HG03045 (cell line): ENCODE data around the gene PCDH8.
A peak's percentile ranks its signal among the peaks of the same experiment; 100 is the strongest.
"Not testable (repeated sequence)": the region's sequence is repeated elsewhere in the genome, so short reads cannot be mapped to it uniquely, and the experiment has no call there.

Experiments used
- ATAC-seq: cut with Tn5 transposase; IDR thresholded peaks from one replicate; pipeline ENCODE4 v1.9.1; 2021; ENCODE audit warnings: mild to moderate bottlenecking, moderate library complexity; ENCODE audit not compliant: unreplicated experiment

Gene PCDH8

DNA sequence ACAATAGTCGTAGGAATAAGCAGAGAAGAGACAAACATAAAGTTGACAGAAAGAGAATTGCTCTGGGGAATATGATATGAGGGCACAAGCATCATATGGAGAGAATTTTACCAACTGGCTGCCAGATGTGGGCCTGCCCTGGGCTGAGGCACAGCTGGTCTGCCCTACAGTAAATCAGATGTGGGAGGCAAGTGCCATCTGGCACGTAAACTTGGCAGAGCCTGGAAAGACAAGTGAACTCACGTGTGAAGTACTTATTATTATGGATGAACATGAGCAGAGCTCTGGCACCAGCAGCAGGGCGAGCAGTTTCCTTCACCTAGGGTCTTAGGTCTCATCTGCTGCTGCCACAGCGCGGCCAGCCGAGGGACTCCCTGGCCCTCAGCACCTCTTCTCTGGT lies 20.6 kb downstream of the PCDH8 start:
- no peak for ATAC-seq

DNA sequence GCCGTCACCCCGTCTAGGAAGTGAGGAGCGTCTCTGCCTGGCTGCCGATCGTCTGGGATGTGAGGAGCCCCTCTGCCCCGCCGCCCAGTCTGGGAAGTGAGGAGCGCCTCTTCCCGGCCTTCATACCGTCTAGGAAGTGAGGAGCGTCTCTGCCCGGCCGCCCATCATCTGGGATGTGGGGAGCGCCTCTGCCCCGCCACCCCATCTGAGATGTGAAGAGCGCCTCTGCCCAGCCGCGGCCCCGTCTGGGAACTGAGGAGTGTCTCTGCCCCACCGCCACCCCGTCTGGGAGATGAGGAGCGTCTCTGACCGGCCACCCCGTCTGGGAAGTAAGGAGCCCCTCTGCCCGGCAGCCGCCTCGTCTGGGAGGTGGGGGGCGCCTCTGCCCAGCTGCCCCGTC lies 30.6 kb downstream of the PCDH8 start:
- not testable (repeated sequence) for ATAC-seq

DNA sequence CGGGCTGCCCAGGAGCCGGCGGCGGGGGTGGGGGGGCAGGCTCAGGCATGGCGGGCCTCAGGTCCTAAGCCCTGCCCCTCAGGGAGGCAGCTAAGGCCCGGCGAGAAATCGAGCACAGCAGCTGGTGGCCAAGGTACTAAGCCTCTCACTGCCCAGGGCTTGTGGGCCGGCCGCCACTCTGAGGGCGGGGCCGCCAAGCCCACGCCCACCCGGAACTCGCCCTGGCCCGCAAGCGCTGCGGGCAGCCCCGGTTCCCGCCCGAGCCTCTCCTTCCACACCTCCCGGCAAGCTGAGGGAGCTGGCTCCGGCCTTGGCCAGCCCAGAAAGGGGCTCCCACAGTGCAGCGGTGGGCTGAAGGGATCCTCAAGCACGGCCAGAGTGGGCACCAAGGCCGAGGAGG lies 33.1 kb downstream of the PCDH8 start:
- ATAC-seq, result no peak

DNA sequence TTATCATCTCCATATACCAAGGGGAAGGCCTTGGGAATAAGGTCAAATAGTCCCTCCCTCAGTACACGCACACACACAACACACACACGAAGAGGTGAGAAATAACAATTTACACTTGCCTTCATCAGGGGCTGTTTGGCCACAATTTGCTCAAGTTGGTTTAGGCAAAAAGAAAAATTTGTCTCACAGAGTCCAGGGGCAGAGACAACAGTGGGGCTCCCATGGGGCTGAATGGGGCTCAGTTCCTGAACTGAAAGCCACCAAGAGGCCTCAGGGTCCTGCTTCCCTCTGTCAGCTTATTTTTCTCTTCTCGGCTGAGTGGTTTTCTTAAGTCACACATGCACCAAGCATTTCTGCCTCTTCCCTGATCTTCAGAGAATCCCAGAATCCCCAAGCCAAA lies 35.5 kb downstream of the PCDH8 start:
- no peak for ATAC-seq

DNA sequence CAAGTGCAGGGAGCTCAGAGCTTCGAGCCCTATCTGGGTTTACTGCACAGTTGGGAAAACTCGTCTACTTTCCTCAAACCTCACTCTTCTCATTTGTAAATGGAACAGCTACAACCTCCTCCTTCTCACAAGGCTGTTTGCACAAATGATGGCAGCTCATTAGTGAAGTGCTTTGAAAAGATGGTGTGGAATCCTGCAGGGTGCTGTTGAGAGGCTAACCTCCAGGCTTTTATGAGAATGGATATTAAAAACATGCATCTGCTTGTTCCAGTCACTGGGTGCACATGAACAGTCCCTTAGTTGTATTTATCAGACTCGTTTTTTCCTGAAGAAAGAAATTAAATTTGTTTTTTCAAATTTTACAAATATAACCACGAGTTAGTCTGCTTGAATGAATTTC lies 36.6 kb downstream of the PCDH8 start:
- ATAC-seq, result no peak

DNA sequence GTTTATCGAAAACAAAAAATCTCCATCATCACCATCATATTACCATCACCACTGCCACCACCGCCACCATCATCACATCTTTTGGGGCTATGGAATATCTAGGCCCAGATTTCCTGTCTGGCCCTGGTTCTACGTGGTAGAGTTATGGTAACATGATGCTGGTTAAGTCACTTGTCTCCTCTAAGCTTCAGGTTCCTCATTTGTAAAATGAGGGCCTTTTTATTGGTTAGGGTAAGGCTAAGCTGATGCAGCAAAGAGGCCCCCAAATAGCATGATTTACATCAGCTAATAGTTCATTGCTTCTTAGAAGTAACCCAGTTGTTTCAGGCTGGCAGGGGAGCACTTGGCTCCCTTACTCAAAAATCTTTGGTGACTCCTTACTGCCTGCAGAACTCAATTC lies 37.9 kb downstream of the PCDH8 start:
- ATAC-seq, result no peak

DNA sequence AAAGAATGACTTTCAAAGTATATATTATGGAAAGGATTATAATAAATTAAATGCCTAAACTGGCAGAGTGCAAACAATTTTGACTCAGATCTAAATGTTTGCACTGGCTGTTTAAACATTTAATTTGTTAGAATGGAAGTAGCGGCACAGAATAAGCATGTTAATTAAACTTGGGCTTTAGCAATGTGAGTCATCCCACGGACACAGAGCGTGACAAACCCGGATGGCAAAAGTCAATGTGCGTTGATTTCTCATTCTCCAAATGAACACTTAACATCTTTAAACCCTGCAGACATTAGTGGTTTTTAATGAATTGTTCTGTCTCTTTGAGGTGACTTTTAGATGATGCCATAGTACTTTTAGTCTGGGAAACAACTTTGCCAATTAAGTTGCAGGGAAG lies 38.4 kb downstream of the PCDH8 start:
- no peak for ATAC-seq

DNA sequence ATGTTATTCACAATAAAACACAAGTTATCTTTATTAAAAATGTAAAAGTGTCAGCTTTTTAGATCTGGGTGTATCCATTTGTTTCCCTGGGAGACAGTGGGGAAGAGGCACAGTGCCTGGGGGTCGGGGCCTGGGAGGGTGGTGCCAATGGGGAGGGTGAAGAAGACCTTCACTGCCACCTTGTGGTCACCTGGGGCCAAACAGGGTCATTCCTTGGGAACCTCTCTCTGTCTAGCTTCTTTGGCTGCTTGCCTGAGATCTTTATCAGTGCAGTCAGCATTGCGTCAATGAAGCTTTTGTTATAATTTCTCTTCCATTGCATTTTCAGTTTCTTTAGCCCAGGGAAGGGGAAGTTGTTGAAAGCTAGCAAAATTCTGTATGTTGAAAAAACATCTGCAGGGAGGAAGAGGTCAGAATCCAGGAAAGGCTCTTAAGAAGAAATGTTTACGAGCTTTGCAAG lies 39.1 kb downstream of the PCDH8 start:
- ATAC-seq, result peak; percentile 73

DNA sequence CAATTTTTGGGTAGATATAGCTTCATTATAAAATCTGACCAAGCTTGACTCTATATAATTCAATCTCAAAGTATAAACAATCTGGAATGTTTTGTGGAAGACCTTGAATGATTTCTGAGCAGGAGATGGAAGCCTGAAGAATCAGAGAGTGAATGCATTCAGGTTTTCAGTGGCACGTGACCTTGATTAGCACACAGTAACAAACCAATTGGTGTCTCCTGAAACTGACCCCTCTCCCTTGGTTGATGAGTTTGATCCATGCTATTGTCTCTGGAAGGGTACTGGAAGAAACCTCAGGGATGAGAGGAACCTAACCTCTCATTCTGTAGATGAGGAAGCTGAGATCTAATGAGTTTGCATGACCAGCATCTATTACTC lies 39.6 kb downstream of the PCDH8 start:
- ATAC-seq, result no peak

DNA sequence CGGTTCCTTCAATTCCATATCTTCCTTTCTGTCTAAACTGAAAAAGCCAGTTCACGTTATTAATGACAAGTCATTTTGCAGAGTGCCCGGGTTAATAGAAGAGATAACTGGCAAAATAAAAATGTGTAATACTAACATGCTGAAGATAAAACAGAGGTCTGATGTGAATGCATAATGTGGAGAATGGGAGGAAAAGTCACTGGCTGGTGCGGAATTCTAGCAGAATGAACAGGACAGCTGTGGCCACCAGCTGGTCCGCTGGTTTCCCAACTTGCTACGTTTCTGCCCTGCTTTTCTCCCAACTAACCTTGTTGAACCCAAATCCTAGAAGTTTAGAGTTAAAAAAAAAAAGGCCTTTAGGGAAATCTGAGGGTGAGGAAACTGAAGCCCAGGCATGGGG lies 42.4 kb downstream of the PCDH8 start:
- ATAC-seq, result no peak

DNA sequence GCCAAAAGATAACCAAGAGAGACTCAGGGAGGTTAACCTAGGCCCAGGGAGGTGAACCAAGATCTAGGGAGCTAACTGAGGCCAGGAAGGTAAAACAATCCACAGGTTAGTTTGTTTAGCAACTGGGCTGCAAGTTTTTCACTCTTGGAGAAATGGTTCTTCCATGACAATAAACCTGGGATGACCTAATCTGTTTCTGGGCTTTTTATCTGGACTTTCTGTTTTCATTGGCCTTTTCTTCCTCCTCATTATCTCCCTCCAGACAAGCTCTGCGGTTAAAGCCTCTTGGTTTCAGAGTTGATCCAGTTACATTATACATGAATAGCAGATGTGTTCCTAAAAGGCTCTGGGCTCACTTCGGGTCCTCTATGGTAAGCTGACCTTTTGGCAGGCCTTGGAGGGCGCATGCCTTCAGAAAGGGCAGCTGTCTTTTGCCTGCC lies 44.2 kb downstream of the PCDH8 start:
- ATAC-seq, result no peak

DNA sequence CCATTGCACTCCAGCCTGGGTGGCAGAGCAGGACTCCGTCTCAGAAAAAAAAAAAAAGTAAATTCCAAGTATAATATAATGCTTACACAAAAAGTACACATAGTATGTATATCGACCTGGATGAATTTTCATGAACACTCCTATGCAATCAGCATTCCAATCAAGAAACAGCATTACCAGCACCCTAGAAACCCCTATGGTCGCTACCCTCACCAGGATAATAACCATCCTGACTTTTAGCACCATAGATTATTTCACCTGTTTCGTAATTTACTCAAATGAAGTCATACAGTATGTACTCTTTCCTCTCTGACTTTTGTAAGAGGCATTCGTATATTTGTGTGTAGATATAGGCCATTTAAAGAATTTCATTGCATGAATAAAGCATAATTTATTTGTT lies 47.6 kb downstream of the PCDH8 start:
- ATAC-seq, result no peak

DNA sequence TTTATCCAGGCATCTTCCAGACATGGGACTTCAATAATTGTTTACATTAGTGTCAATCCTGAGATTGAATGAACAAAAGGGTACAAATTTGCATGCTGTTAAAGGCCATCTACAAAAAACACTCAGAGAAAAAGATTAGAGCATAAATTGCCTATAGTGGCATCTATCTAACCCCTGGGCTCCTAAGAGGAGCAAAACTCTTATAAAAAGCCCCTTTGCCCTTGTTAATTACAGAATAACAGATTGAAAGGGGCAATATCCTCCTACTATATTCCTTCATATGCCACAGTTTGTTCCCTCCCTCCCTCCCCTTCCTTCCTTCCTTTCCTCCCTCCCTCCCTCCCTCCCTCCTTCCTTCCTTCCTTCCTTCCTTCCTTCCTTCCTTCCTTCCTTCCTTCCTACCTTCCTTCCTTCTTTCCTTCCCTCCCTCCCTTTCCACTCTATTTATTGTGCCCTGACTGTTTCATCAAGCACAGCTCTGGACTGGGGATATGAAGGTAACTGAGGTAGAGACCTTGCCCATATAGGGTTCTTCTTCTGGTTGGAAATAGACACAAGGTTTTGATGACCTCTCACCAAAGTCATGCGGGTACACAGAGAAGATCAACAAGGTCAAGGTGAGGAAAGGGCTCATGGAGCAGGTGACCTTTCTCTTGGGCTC lies 49.5 kb downstream of the PCDH8 start:
- no peak for ATAC-seq

DNA sequence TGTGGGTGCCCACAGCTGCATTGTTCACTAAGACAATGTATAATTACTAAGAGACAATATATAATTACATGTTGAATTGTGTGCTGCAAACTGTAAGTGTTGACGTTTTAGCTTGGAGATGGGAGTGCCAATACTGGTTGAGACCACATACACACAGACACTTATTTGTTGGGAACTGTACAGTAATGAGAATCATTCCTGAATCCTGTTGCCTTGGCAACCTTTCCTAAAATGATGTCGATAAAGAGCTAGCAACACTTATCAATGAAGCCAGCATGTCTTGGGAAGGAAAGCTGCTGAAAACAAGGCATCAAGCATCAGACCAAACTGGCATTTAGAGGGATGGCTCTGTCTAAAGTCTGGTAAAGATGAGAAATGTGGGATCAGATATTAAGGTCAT lies 51.3 kb downstream of the PCDH8 start:
- no peak for ATAC-seq

DNA sequence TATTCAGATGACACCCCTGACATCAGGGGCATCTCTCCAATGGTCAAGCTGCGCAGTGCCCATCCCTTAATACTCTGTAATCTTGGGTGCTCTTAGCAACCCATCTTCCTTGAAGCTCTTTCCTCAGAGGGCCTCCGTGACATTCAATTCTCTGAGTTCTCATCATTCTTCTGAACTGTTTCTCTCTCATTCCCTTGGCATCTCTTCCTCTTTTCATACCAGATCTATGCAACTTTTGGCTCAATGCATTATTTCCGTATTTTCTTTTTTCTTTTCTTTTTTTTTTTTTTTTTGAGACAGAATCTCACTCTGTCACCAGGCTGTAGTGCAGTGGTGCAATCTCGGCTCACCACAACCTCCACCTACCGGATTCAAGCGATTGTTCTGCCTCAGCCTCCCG lies 53.9 kb downstream of the PCDH8 start:
- ATAC-seq, result no peak

DNA sequence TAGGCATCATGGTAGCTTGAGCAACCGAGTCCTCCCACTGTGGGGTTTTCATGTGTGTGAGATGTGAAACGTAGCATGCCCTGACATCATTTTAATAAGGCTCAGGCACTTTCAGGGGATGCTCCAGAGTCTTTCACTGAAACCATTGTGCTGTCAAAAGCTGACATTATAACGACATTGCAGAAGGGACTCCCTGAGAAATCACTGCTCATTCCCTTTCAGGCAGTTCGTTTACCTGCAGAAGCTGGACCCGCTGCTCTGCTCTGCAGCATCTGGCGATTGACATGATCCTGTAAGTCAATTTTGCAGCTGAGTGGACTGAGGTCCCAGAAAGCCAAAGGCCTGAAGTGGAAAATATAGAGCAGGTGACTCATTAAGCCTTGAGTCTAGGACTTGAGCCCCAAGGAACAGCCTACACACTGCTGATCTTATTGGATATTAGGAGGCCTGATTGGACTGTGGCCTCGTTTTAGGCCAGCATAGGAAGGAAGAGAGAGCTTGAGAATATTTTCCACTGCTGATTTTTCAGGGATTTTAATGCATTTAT lies 54.9 kb downstream of the PCDH8 start:
- ATAC-seq, result no peak
